HepG2 (cell line): ENCODE data around the gene FAM24B. TPM values are rescaled to one million over a fixed set of nuclear protein-coding genes. Genes with fewer than 3 reads are reported as not detected.

Source experiments
- EEA1 ChIP-seq: sonication (generic); formaldehyde crosslinking; IDR thresholded peaks from 2 replicates; pipeline ENCODE4 v1.5.1; 2020; ENCODE audit warnings: mild to moderate bottlenecking, missing genetic modification reagents, borderline replicate concordance
- HMG20A ChIP-seq: IDR thresholded peaks from 2 replicates; pipeline ENCODE4 v1.6.1; 2016; ENCODE audit warnings: borderline replicate concordance
- JARID2 ChIP-seq: sonication (generic); formaldehyde crosslinking; IDR thresholded peaks from 2 replicates; pipeline ENCODE4 v1.8.1; 2023; ENCODE audit warnings: missing genetic modification reagents, inconsistent platforms; ENCODE audit not compliant: insufficient replicate concordance
- KDM5B ChIP-seq: sonication (generic); formaldehyde crosslinking; IDR thresholded peaks from 2 replicates; pipeline ENCODE4 v1.4.0; 2020; ENCODE audit warnings: missing genetic modification reagents, mild to moderate bottlenecking, borderline replicate concordance
- NR2F1 ChIP-seq, 2 experiments: fragments of 450-650 bp in 1 of 2; formaldehyde crosslinking in 1 of 2; IDR thresholded peaks; 2 replicates each; pipeline versions ENCODE4 v1.5.0 to v1.6.1; 2016 to 2020; ENCODE audit warnings: mild to moderate bottlenecking in 1 of 2, missing compliant biosample characterization in 1 of 2, missing genetic modification reagents in 1 of 2, moderate library complexity in 1 of 2
- PHF5A ChIP-seq: IDR thresholded peaks from one replicate; pipeline ENCODE4 v1.6.1; 2018; ENCODE audit warnings: low read depth, missing genetic modification reagents; ENCODE audit not compliant: unreplicated experiment
- RBM39 ChIP-seq: fragments of 200-400 bp; formaldehyde crosslinking; IDR thresholded peaks from one replicate; pipeline ENCODE4 v1.6.1; 2018; ENCODE audit warnings: antibody characterized with exemption, mild to moderate bottlenecking, low read depth, low read length; ENCODE audit not compliant: poor library complexity, severe bottlenecking
- RNF2 ChIP-seq: fragments of 450-650 bp; conservative IDR thresholded peaks from 2 replicates; pipeline ENCODE4 v1.6.1; 2016; ENCODE audit warnings: low read depth
- RXRA ChIP-seq: sonication (generic); formaldehyde crosslinking; IDR thresholded peaks from 2 replicates; pipeline ENCODE4 v1.5.1; 2020; ENCODE audit warnings: missing genetic modification reagents
- XRCC5 ChIP-seq: fragments of 200-400 bp; formaldehyde crosslinking; optimal IDR thresholded peaks from 2 replicates; pipeline ENCODE3; 2017; ENCODE audit warnings: mild to moderate bottlenecking, low read length
- ZBTB3 ChIP-seq: sonication (generic); formaldehyde crosslinking; IDR thresholded peaks from 2 replicates; pipeline ENCODE4 v1.4.0; 2020; ENCODE audit warnings: low read depth, mild to moderate bottlenecking, moderate library complexity, missing genetic modification reagents, borderline replicate concordance
- ZFP36L1 ChIP-seq: sonication (generic); formaldehyde crosslinking; IDR thresholded peaks from 2 replicates; pipeline ENCODE4 v1.8.0; 2022; ENCODE audit warnings: mild to moderate bottlenecking, missing genetic modification reagents, moderate library complexity
- ZNF343 ChIP-seq: sonication (generic); formaldehyde crosslinking; IDR thresholded peaks from 2 replicates; pipeline ENCODE4 v1.4.0; 2020; ENCODE audit warnings: mild to moderate bottlenecking, missing genetic modification reagents
- ZNF674 ChIP-seq: sonication (generic); formaldehyde crosslinking; IDR thresholded peaks from 2 replicates; pipeline ENCODE4 v1.5.0; 2020; ENCODE audit warnings: low read depth, mild to moderate bottlenecking, missing genetic modification reagents
- ZNF879 ChIP-seq: sonication (generic); formaldehyde crosslinking; IDR thresholded peaks from 2 replicates; pipeline ENCODE4 v1.8.1; 2023; ENCODE audit warnings: missing genetic modification reagents
- ZSCAN21 ChIP-seq: sonication (generic); formaldehyde crosslinking; IDR thresholded peaks from 2 replicates; pipeline ENCODE4 v1.8.0; 2022; ENCODE audit warnings: mild to moderate bottlenecking, missing genetic modification reagents, moderate library complexity, borderline replicate concordance
- ZSCAN25 ChIP-seq: sonication (generic); formaldehyde crosslinking; IDR thresholded peaks from 2 replicates; pipeline ENCODE4 v1.8.0; 2022; ENCODE audit warnings: mild to moderate bottlenecking, missing genetic modification reagents
- polyA plus RNA-seq, 8 experiments: library from polyadenylated mRNA; depleted of rRNA in 3 of 8; stranded (reverse) in 7 of 8; unstranded in 1 of 8; fragments of >200 nt; fragmentation: Illumina TruSeq in 4 of 8; extraction: Trizol in 4 of 8; gene quantifications; 2 replicates each; pipeline versions ENCODE4 v1.2.1 to v1.2.3, GENCODE V29; 2011 to 2016; ENCODE audit warnings: low read depth in 4 of 8, missing spikeins in 1 of 8, mixed read lengths in 1 of 8; ENCODE audit not compliant: insufficient read depth in 1 of 8
- total RNA-seq, 5 experiments: library from RNA; depleted of rRNA; stranded (reverse); fragments of >200 nt; fragmentation: Illumina TruSeq; extraction: Trizol; gene quantifications; 2 replicates each; pipeline ENCODE4 v1.2.3, GENCODE V29; 2016; ENCODE audit warnings: low read depth in 1 of 5
- TF ChIP-seq, protein P1 (sequence below): IDR thresholded peaks from 2 replicates; pipeline ENCODE4 v1.6.1; 2016
- TF ChIP-seq, protein P2 (sequence below): sonication (generic); formaldehyde crosslinking; IDR thresholded peaks from 2 replicates; pipeline ENCODE4 v1.5.0; 2020; ENCODE audit warnings: mild to moderate bottlenecking, missing genetic modification reagents, borderline replicate concordance
- TF ChIP-seq, protein P3 (sequence below): sonication (generic); formaldehyde crosslinking; IDR thresholded peaks from 2 replicates; pipeline ENCODE4 v1.4.0; 2020; ENCODE audit warnings: missing genetic modification reagents

Gene FAM24B
- total and polyA plus RNA-seq, 2 of the 13 experiments (the other 11 are each of a cell fraction or from before 2014, with no cell fraction given) = 1.9 to 3.0 TPM

DNA sequence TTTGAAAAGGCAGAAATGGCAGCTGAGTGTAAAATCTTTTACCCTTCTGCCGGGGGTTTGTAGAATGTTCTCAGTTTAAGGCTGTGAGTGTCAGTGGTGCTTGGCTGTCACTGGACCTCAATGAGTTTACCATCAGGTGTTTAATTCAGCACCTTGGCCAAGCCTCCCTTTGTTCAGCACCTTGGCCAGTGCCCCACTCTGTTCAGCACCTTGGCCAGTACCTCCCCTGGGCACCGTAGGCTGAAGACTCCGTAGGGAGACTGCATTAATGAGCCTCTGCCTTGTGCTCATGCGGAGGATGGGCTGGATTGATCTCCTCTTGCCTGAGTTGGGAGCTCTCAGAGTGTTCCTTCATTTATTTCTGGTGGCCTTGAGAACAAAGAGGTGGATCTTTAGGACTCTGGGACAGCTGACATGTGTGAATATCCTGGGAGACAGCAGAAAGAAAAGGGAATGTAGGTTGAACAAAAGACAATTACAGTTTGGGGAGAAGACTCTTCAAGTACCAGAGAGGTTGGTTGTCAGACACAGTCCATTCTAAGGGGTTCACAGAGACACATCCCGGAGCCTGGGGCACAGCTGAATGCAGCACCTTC lies 32.6 kb upstream of the FAM24B start (continued):
- peak; percentile 78; the same call in 1 of the 2 replicates for TF ChIP-seq RXRA (CRISPR knock-in tag)
- peak; percentile 97 for TF ChIP-seq ZSCAN25 (CRISPR knock-in tag)
- TF ChIP-seq ZBTB3 = peak; percentile 98; the same call in 1 of the 2 replicates
- peak; percentile 100 for TF ChIP-seq EEA1
- TF ChIP-seq HMG20A = peak; percentile 95
- TF ChIP-seq ZNF343 (CRISPR knock-in tag) = peak; percentile 99
- peak; percentile 69 for TF ChIP-seq XRCC5
- TF ChIP-seq, protein P1, sequence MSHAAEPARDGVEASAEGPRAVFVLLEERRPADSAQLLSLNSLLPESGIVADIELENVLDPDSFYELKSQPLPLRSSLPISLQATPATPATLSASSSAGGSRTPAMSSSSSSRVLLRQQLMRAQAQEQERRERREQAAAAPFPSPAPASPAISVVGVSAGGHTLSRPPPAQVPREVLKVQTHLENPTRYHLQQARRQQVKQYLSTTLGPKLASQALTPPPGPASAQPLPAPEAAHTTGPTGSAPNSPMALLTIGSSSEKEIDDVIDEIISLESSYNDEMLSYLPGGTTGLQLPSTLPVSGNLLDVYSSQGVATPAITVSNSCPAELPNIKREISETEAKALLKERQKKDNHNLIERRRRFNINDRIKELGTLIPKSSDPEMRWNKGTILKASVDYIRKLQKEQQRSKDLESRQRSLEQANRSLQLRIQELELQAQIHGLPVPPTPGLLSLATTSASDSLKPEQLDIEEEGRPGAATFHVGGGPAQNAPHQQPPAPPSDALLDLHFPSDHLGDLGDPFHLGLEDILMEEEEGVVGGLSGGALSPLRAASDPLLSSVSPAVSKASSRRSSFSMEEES (CRISPR knock-in tag) = peak; percentile 100
- peak; percentile 99 for TF ChIP-seq PHF5A (CRISPR knock-in tag)
- no peak for TF ChIP-seq RBM39
- no peak for TF ChIP-seq RNF2
- TF ChIP-seq, protein P2, sequence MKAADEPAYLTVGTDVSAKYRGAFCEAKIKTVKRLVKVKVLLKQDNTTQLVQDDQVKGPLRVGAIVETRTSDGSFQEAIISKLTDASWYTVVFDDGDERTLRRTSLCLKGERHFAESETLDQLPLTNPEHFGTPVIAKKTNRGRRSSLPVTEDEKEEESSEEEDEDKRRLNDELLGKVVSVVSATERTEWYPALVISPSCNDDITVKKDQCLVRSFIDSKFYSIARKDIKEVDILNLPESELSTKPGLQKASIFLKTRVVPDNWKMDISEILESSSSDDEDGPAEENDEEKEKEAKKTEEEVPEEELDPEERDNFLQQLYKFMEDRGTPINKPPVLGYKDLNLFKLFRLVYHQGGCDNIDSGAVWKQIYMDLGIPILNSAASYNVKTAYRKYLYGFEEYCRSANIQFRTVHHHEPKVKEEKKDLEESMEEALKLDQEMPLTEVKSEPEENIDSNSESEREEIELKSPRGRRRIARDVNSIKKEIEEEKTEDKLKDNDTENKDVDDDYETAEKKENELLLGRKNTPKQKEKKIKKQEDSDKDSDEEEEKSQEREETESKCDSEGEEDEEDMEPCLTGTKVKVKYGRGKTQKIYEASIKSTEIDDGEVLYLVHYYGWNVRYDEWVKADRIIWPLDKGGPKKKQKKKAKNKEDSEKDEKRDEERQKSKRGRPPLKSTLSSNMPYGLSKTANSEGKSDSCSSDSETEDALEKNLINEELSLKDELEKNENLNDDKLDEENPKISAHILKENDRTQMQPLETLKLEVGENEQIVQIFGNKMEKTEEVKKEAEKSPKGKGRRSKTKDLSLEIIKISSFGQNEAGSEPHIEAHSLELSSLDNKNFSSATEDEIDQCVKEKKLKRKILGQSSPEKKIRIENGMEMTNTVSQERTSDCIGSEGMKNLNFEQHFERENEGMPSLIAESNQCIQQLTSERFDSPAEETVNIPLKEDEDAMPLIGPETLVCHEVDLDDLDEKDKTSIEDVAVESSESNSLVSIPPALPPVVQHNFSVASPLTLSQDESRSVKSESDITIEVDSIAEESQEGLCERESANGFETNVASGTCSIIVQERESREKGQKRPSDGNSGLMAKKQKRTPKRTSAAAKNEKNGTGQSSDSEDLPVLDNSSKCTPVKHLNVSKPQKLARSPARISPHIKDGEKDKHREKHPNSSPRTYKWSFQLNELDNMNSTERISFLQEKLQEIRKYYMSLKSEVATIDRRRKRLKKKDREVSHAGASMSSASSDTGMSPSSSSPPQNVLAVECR = peak; percentile 94
- TF ChIP-seq ZNF879 (CRISPR knock-in tag) = peak; percentile 100
- TF ChIP-seq, protein P3, sequence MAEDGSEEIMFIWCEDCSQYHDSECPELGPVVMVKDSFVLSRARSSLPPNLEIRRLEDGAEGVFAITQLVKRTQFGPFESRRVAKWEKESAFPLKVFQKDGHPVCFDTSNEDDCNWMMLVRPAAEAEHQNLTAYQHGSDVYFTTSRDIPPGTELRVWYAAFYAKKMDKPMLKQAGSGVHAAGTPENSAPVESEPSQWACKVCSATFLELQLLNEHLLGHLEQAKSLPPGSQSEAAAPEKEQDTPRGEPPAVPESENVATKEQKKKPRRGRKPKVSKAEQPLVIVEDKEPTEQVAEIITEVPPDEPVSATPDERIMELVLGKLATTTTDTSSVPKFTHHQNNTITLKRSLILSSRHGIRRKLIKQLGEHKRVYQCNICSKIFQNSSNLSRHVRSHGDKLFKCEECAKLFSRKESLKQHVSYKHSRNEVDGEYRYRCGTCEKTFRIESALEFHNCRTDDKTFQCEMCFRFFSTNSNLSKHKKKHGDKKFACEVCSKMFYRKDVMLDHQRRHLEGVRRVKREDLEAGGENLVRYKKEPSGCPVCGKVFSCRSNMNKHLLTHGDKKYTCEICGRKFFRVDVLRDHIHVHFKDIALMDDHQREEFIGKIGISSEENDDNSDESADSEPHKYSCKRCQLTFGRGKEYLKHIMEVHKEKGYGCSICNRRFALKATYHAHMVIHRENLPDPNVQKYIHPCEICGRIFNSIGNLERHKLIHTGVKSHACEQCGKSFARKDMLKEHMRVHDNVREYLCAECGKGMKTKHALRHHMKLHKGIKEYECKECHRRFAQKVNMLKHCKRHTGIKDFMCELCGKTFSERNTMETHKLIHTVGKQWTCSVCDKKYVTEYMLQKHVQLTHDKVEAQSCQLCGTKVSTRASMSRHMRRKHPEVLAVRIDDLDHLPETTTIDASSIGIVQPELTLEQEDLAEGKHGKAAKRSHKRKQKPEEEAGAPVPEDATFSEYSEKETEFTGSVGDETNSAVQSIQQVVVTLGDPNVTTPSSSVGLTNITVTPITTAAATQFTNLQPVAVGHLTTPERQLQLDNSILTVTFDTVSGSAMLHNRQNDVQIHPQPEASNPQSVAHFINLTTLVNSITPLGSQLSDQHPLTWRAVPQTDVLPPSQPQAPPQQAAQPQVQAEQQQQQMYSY (CRISPR knock-in tag) = peak; percentile 92
- TF ChIP-seq ZNF674 (CRISPR knock-in tag) = peak; percentile 100
- TF ChIP-seq JARID2 (CRISPR knock-in tag) = peak; percentile 100
- TF ChIP-seq ZSCAN21 (CRISPR knock-in tag) = peak; percentile 100
- peak; percentile 100 for TF ChIP-seq ZFP36L1
- peak in 1 of 2 experiments; percentile 94; a peak in 2 of 4 replicates for TF ChIP-seq NR2F1 (CRISPR knock-in tag; IDR thresholded peaks at IDR 0.05)
- TF ChIP-seq KDM5B (CRISPR knock-in tag) = peak; percentile 100
